Heart left ventricle (tissue), 13 donors: ENCODE data around the gene NXN.

Experiments used
- POLR2A ChIP-seq, 2 donors: fragments of 450-650 bp; IDR thresholded peaks; one replicate each; pipeline ENCODE4 v1.6.1; 2017; ENCODE audit warnings: antibody characterized with exemption in 2 of 2, mild to moderate bottlenecking in 2 of 2, moderate library complexity in 2 of 2
- TF ChIP-seq, protein P1 (sequence below), 12 donors: fragments of 200-600 bp; sonication (generic) in 4 of 12; IDR thresholded peaks; one replicate each; pipeline versions ENCODE4 v1.5.0 to v1.8.0; 2018 to 2022; ENCODE audit warnings: antibody characterized with exemption in 12 of 12, mild to moderate bottlenecking in 5 of 12
- donor health status: ischemic (EF 13 %, LVEDD 7.1; RV severe dilation, severe dysfunction).
- donor health status: DM: no; HTN: yes; CAD: no.
- donor health status: DM: no; HTN: no; CAD: no.
- donor health status: ischemic (EF 25% LVEDD 6.9; RV normal size, moderate dysfunction).
- donor health status: ischemic (EF 25% LVEDD 5.7; RV mildly dilated, moderate dysfunction).
- donor health status: ischemic (EF 35%, LVEDD 5.7; RV mildly dilated, moderate dysfunction).
- donor health status: nonischemic (EF 11% LVEDD 7.7; RV severe dilation, severe dysfunction).
- donor health status: DM: yes; HTN: yes; CAD: no.
- donor health status: PGD.
- donor health status: ischemic (EF 29% LVEDD 5.4; RV normal size, mild dysfunction).
- donor health status: nonischemic (EF 23%, LVEDD 6.1; RV moderate dilation, normal function).

DNA sequence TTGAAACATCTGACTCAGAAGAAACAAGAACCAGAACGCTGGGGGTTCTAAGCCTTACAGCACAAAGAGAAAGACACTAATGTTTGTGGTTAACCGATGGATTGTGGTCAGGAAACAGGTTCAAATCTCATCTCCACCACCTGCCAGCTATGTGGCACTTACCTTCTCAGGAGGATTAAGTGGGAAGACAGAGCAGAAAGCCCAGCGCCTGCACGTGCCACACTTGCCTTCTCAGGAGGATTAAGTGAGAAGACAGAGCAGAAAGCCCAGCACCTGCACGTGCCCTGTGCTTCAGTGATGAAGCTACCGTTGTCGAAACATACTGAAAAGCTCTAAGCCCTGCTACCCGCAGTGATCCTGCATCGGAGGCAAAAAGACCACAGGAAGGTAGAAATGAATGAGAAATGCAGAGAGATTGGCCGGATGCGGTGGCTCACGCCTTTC lies 90.6 kb downstream of the NXN start:
- TF ChIP-seq, protein P1, sequence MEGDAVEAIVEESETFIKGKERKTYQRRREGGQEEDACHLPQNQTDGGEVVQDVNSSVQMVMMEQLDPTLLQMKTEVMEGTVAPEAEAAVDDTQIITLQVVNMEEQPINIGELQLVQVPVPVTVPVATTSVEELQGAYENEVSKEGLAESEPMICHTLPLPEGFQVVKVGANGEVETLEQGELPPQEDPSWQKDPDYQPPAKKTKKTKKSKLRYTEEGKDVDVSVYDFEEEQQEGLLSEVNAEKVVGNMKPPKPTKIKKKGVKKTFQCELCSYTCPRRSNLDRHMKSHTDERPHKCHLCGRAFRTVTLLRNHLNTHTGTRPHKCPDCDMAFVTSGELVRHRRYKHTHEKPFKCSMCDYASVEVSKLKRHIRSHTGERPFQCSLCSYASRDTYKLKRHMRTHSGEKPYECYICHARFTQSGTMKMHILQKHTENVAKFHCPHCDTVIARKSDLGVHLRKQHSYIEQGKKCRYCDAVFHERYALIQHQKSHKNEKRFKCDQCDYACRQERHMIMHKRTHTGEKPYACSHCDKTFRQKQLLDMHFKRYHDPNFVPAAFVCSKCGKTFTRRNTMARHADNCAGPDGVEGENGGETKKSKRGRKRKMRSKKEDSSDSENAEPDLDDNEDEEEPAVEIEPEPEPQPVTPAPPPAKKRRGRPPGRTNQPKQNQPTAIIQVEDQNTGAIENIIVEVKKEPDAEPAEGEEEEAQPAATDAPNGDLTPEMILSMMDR (IDR thresholded peaks at IDR 0.05), result no peak
- TF ChIP-seq POLR2A (IDR thresholded peaks at IDR 0.05), result no peak
